Left colon (tissue), 2 donors: ENCODE results near the gene BCL11A. TPM values are rescaled to one million over a fixed set of nuclear protein-coding genes. Genes with fewer than 3 reads are reported as not detected.

ENCODE experiments used
- ATAC-seq: fragments of 200-7000 bp; cut with Tn5 transposase; one replicate; pipeline ENCODE4 v1.9.1; 2020; ENCODE audit warnings: mild to moderate bottlenecking, moderate library complexity
- DNase-seq, 2 donors: peaks; one replicate each; pipeline ENCODE4 v3.0.0-alpha.2; 2020
- intact Hi-C, 2 donors: fragments of 100-400 bp; cut with DNase I in 1 of 2; cut with micrococcal nuclease in 1 of 2; formaldehyde crosslinking; loops; one replicate each; pipeline versions ENCODE4 v1.11.2 to v1.14.0; 2022; cut with DNase I, micrococcal nuclease
- total RNA-seq, 2 donors: library from RNA; stranded (reverse); fragmentation: NEBNext Ultra II Directional; extraction: Animal tissue kit (Norgen Biotek cat#: 25700); gene quantifications; one replicate each; pipeline ENCODE4 v1.2.1, GENCODE V29; 2021
- donor health status: DM: no; HTN: no; CAD: no.
- donor health status: DM: yes; HTN: yes; CAD: no.

The BCL11A gene
- total RNA-seq, 2 donors from 2014 or later: 28.9 to 29.0 TPM

DNA sequence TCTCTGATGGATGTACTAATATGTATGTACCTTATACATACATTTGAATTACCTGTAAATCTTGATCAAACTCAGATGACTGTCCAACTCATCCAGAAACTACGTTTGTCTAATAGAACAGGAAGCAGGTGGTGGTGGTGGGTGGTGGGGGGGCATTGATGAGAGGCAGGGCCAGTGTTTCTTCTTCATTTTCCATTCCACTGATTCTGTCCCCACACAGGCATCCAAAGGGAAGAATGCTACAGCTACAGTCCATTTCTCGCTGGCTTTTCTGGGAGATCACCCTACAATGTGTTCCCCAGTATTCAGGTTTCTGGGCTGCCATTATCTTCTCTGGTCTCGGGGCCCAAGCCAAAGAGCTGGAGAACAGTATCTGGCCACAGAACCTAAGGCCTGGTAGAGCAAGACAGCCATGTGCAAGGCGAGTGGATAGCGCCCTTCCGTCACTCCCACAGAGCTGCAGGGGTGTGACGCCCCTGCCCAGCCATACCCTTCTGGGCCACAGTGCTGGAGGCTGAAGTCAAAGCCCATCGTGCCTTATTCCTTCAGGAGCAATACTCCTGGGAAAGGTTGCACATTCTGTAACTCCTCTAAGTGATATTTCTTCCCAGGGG is 54.5 kb downstream of the BCL11A start:
- DNase-seq: no peak
- intact Hi-C loops: no loop called here
- ATAC-seq: no peak

- DNase-seq (no peak), ATAC-seq (no peak)
- intact Hi-C loops: no loop called here
Observed at GRCh38 chr2:60498127-60498815, 55.2 kb downstream of the BCL11A start.

- intact Hi-C loops: no loop called here
- ATAC-seq (no peak), DNase-seq (no peak)
Observed at GRCh38 chr2:60497500-60497899, 56.0 kb downstream of the BCL11A start.

DNA sequence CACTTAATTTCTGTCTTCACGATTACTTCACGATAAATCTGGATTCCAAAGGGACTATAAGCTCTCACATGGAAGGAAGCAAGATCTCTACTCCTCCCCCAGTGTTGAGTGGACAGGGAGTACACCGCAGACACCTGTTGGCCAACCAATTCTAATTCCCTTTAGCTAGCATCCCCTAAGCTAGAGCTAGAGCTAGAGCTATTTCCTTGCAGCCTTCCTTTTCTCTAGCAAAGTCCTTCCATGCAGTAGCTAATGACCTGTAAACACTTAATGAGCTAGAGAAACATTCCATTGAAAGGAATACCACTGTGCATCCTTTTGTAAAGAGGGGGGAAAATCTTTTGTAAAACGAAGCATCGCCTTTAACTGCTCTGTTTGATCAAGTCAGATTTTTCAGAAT is 56.5 kb downstream of the BCL11A start:
- ATAC-seq (no peak), DNase-seq (no peak)
- intact Hi-C loops: no loop called here

- DNase-seq (no peak), ATAC-seq (no peak)
- intact Hi-C loops: no loop called here
Observed at GRCh38 chr2:60496475-60496874, 57.0 kb downstream of the BCL11A start.

GRCh38 chr2:60495041-60495625 is 58.3 kb downstream of the BCL11A start:
- DNase-seq: peak; percentile 71 to 75
- ATAC-seq: peak; percentile 98
- intact Hi-C loops: no loop called here

DNA sequence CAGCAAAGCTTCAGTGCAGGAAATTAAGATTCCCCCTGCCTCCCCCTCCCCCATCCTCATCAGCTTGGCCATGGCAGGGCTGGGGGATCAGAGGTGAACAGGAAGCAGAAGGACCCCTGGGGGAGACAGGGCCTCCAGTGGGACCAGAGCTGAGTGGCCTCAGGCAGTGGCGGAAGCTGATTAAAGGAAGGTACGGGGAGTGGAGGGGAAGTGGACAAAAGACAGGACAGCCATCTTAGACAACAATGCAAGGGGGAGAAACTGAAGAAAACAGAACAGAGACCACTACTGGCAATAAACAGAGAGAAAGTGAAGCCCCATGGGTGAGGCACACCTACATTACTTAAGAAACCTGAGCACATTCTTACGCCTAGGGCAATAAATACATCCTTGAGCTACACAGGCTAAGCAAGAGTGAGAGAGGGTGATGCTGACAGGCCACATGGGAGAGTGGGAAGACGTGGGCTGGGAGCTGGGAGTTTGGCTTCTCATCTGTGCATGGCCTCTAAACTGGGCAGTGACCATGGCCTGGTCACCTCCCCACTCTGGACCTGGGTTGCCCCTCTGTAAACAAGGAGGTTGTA is 59.6 kb downstream of the BCL11A start:
- DNase-seq: no peak
- ATAC-seq: no peak
- intact Hi-C loops: no loop called here

DNA sequence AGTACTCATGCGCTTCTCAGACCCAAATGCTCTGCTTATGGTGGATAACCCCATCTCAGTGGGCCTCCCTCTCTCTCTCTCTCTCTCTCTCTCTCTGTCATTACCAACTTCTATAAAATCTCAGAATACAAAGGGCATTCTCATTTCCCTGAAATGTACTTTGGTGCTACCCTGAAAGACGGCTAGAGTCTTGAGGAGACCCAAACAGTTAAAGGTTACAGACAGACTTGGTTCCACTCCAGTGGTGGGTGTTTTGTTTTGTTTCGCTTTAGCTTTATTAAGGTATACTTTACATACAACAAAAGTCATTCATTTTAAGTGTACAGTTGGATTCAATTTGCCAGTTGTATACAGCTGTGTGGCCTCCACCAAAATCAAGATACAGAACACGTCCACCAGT is 60.9 kb downstream of the BCL11A start:
- no peak for ATAC-seq
- intact Hi-C loops: no loop called here
- no peak for DNase-seq

- ATAC-seq (no peak), DNase-seq (no peak)
- intact Hi-C loops: no loop called here
Observed at GRCh38 chr2:60490848-60491247, 62.6 kb downstream of the BCL11A start.

GRCh38 chr2:60490441-60490840 is 63.0 kb downstream of the BCL11A start:
- intact Hi-C loops: no loop called here
- no peak for ATAC-seq

DNA sequence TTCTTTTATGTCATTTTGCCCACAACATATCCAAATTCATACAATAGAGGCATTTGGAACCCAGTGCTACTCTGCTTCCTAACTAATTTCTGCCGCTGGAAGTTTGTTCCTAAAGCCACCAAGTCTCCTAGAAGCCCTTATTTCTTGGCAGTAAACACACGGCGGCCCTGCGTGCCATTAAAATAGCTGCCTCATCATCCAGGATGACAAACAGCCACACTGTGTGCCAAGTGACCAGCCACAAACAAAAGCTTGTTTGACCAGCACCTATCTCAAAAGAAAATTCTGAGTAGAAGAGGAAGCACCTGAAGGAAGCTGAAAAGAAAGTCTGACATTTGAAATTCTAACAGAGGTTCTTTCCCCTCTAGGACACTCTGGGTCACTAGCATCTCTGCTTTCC is 64.2 kb downstream of the BCL11A start:
- intact Hi-C loops: no loop called here
- ATAC-seq (no peak), DNase-seq (no peak)

More at GRCh38 chr2:60490441-60490840, 63.0 kb downstream of the BCL11A start:
- DNase-seq: no peak

DNA sequence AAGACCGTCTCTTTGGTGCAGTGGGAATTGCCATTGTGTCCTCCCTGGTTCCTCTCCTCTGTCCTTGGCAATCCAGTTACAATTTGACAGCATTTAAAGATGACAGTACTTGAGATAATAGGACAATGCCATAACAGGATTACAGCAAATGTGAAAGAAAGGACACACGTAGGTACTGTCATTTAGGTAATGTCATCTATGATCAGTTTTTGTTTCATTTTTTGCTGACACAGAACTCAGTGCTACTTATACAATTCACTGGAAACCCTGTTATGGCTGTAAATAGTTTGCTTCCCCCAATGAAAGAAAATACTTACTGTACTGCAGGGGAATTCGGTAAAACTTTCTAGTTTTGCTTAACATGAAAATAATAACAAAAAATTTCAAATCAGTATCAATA is 65.2 kb downstream of the BCL11A start:
- ATAC-seq (no peak), DNase-seq (no peak)
- intact Hi-C loops: no loop called here

DNA sequence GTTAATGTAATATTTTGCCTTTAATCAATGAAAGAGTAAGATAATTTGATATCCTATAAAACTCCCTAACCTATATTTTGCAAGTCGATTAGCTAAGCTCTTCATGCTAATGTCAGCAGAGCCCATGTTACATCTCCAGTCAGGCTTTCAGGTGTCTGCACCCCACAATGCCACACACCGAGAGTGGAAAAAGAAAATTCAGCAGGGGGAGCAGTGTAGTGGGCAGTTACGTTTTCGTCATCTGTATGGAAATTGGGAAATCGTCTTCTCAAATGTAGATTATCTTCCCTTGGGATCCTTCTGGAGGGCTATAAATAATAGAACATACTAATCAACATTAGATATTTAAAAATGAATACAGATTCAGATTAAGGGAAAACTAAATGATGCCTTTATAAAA is 66.3 kb downstream of the BCL11A start:
- DNase-seq (no peak), ATAC-seq (no peak)
- intact Hi-C loops: no loop called here

DNA sequence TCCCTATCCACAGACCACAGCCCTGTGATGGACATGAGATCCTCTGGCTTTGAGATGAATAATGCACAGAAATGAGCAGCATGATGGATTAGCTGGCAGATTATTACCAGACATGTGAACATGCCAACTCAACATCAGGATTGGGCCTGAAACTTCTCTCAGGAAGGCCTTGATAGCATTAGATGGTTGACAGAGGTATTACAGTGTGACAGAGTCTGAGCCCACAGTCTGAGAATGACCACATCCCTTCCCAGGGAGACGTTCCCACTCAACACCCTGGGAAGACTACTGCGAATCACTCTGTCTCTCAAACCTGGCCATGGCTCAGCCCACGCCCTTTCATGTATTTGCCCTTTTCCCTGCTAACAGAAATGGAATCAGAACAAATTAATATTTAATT is 66.9 kb downstream of the BCL11A start:
- DNase-seq: no peak
- no peak for ATAC-seq
- intact Hi-C loops: no loop called here

- ATAC-seq: no peak
- no peak for DNase-seq
- intact Hi-C loops: no loop called here
Observed at GRCh38 chr2:60486067-60486466, 67.4 kb downstream of the BCL11A start.

DNA sequence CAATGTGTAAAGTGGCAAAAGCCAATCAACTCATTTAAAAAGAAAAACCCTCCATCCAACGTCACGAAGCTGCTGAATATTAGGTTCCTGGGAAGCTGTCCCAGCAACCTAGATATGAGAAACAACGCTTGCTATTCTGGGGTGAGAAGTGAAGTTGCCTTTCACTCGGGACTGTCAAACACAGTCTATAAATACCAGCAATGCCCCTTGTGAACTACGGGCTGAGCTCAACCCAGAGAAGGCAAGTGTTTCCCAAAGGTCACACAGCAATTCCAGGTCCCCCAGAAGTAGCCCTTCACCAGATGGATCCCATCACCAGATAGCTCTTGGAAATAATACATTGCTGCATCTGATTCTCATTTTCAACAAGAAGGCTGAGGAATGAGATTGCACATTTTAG is 67.9 kb downstream of the BCL11A start:
- no peak for ATAC-seq
- DNase-seq: no peak
- intact Hi-C loops: no loop called here

DNA sequence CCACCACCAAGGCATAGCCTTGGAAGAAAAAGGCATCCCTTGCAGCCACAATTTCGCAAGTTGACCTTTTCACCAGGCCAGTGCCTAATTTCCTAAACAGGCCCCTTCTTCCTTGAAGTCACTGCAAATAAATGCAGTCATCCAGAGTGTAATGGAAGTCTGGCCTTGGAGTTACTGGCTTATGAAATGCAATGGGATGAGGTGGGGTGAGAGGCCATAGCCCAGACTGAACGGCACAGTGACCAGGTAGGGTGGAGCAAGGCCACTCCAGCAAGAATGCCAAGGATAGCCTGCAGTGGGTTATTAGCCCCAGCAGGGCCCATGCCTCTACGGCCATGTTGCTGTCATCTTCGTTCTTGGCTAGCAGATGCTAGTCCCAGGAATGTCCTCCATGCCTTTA is 68.4 kb downstream of the BCL11A start:
- intact Hi-C loops: no loop called here
- DNase-seq (no peak), ATAC-seq (no peak)

DNA sequence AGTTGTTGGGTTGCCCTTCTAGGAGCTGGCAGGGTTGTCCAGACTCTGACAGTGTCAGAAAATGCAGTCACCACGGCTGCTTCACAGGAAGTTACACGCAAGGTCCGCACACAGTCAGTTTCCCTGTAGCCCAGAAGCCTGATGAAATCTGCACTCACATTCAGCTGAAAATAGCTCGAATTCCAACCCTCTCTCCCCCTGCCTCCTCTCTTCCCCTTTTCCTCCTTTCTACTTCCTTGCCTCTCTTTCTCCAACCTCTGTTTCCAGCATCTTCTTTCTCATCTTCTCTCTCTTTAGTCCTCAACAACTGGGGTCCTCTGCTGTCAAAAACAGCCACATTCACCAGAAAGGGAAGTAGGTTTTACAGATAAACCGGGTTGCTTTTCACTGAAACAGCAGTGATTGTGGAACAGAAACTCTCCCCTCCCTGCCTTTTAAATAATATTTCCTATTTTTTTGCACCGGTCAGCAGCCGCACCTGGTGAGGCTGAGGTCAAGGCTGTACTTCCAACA is 69.3 kb downstream of the BCL11A start:
- no peak for DNase-seq
- intact Hi-C loops: no loop called here
- no peak for ATAC-seq

DNA sequence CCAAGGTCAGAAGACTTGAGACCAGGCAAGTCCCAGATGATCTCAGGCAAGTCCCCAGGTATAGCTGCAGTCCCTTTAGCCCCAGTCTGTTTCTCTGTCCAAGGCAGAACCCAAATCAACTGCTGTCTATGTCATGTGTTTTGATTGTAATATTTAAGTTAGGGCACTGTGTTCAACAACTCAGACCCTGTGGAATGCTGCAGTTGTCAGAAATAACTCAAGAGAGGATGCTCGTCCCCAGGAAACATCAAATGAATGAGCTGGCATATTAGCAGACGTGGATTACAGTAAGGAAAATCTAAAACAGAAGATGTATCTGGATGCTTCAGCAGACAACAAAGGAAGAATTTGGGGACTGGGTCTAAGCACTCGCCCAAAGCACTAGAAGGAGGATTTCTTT is 70.1 kb downstream of the BCL11A start:
- DNase-seq: no peak
- intact Hi-C loops: no loop called here

GRCh38 chr2:60482222-60482621 is 71.2 kb downstream of the BCL11A start:
- DNase-seq (no peak), ATAC-seq (peak; percentile 54)
- intact Hi-C loops: no loop called here

More for the DNA sequence above, 70.1 kb downstream of the BCL11A start:
- no peak for ATAC-seq
